DMS53 treated with DMSO at 0.1 percent for 48 hours (cell line): ENCODE results near the gene RPIA.
"Not testable (repeated sequence)": the region's sequence is repeated elsewhere in the genome, so short reads cannot be mapped to it uniquely, and the experiment has no call there.

Source experiments
- DNase-seq: peaks from one replicate; lab custom pipeline; 2025; ENCODE audit not compliant: unreplicated experiment; lab: John Stamatoyannopoulos, UW

The RPIA gene

DNA sequence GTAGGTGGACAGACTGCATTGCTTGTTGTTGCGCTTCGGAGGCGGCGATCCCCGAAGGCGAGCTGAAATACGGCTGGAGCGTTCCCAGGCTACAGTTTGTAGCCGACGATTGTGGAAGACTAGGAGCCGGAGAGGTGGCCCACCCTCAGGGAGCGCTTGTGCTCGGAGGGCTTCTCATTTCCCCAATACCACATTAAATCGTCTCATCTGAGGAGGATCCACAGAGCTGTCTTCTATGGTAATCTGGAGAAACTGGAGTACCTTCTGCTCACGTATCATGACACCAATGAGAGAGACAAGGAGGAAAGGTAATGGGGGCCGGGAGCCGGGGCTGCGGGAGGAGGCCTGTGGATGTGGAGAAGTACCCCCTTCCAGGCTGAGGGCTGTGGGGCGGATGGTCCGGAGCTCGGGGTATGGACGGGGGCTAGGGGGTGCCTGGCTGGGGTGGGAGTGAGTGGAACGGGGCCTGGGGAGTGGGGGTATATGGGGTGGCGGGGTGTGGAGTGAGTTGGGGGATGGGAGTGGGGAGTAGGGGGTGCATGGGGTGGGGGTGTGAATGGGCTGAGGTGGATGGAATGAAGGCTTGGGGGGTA, 74.5 kb downstream of the RPIA start:
- peak; percentile 66 for DNase-seq

DNA sequence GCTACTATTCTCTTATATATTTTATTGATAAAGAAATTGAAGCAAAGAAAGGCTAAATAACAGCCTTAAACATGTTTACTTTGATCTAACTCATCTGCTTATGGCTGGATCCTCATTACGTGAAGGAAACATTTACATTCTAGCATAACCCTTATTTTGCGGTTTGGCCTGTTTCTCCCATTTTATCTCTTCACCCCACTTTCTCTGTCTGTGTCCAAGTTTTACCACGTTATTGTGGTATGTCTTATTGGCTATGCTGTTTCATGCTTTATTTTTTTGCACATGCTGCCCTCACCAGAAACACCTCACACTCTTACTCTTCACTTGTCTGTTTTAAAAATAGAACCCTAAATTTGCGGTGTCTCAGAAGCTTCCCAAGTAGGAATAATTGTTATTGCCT, 78.5 kb downstream of the RPIA start:
- no peak for DNase-seq

GRCh38 chr2:88773233-88774028, 82.0 kb downstream of the RPIA start:
- not testable (repeated sequence) for DNase-seq

DNA sequence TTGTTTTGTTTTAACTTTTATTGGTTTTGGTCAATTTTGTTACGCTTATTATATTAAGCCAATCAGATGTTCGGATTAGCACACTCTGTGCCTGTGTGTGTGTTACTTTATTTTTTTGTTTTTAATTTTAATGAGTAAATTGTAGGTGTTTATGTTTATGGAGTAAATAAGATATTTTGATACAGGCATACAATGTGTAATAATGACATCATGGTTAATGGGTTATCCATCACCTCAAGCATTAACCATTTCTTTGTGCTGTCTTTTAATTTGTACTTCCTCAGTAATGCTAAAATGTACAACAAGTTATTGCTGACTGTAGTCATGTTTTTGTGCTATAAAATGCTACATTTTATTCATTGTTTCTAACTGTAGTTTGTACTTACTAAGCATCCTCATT, 97.7 kb downstream of the RPIA start:
- not testable (repeated sequence) for DNase-seq

DNA sequence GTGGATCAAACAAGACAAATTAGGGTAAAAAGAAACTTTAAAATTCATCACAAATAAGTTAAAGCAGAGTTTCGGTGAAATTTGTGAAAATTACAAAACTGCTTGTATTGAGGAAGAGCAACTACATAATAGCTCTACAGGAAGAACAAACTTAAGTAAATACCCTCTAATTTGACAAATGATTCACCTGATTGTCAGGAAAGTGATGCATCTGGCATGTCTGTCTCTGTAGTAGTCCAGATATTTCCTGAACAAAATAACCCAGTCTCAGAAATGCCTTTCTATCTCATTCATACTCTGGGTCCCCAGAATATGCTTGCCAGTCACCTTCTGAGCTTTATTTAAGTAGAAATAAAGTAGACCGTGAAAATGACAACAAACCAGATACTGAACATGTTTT, 104.5 kb downstream of the RPIA start:
- not testable (repeated sequence) for DNase-seq

DNA sequence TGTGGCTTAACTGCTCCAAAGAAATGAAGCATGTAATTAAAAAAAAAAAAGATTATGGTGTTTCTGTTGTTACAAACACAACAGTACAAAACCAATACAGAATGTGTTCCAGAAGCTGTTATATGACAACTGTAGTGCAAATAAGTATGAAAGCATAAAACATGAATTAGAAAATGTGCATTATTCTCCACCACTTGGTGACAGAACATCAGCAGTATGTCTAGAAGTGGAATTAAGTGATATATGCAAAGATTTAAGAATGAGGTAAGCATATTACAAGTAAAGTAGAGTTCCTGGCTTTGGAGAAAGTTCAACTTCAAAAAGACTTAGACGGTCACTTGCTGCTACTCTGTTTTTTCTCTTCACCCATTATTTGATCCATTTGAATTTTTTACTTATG, 105.0 kb downstream of the RPIA start:
- DNase-seq, result not testable (repeated sequence)

- not testable (repeated sequence) for DNase-seq
Observed at GRCh38 chr2:88797164-88797563, 105.7 kb downstream of the RPIA start.
